HL-60/S4 treated with retinoic acid at 250 ng/mL for 4 days and 3 days (cell line): ENCODE data around the gene GLIPR2.

Experiments
- in situ Hi-C: fragments of 300-500 bp; cut with MboI; formaldehyde crosslinking; loops from 2 replicates; pipeline ENCODE4 v1.7.0; 2022; ENCODE audit warnings: low sequenced_read_pairs

The GLIPR2 gene

DNA sequence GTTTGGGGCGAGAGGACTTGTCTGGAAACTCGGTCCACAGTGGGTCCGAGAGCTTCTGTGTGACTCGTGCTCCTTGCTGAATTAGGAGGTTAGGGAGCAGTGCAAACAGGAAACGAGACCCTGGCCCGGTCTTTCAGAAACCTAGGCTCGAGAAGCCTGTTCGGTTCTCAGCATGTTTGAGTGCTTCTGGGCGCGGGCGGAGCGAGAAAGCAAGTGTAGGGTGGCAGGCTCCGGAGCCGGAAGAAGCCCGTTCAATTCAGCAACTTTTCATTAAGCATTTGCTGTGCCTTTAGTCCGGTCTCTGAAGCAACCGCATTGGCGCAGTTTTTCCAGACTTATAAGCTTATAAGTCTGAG is 54.7 kb downstream of the GLIPR2 start:
- in situ Hi-C loops: no loop called here

DNA sequence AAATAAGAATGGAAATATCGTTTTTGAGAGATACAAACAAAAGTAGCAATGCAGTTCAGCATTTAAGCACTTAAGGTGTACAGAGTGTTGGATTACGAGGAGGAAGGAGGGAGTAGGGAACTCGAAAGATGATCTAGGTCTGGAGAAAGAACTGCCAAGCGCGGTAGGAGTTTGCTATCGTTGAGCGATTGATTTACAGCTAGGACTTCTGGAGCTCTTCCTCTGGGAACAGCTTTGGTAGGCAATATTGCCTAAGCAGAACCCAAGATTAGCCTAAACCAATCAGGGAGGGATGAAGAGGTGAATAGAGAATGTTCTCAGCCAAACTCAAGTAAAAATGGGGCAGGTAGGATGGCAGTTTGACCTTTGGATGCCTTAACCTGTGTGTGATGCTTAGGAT is 55.2 kb downstream of the GLIPR2 start:
- in situ Hi-C loops: no loop called here

DNA sequence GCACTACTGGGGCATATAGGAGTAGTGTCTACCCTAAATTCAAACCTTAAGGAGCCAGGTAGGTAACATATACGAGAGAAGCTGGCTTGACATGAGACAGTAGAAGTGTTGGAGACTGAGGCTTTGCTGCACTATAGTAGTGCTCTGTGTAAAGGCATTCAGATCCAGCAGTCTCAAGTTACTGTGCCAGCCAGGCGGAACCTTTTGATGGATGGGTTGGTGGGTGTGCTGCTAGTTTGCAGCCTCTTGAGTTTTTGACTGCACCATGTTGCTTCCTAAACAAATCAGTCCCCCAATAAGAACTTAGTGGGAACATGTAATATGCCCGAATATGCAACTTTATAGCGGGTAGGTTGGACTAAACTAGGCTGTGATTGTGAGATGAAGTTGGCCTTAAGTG is 55.7 kb downstream of the GLIPR2 start:
- in situ Hi-C loops: no loop called here

DNA sequence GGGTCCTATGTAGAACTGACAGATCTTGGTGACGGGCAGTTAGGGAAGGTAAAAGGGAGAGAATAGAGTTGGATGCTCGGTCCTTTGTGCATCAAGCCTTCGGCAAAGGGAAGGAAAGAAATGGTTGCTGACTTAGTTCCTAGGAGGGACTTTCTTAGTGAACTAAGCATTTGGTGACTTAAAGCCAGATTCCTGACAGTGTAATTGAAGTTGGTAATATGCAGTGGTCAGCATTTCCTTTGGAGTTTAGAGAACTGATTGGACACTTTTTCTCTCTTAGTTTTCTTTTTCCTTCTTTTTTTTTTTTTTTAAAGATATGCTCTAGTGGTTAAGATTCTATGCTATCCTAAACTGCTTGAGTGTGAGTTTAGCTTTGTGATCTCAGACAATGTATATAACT is 56.5 kb downstream of the GLIPR2 start:
- in situ Hi-C loops: no loop called here

DNA sequence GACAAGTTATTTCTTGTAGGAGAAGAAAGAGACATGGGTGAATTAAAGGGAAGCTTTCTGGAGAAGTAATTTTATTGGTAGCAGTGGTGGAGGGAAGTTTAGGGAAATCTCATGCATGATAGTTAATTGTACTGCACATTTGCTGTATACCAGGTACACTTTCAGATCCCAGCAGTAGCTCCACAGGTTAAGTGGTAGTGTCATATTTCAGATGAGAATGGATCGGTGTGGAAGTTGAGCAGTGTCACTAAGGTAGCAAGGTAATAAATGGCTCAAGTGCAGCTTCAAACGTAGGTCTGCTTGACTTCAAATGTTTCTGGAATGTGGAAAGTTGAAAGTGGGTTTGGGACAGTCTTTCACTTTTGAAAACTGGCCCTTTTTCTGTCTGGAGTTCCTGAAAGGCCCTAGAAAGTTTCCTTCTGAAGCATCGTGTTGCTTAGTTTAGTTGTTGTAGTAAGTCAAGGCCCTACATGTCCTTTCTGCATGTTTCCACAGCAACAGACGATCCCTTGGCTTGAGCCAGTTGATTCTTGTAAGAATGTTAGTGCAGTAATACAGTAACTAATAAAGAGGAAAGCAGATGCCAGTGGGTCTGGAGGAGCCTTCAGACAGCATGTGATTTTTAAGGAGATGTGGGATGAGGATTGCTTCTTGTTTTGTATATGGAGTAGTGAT is 57.9 kb downstream of the GLIPR2 start:
- in situ Hi-C loops: no loop called here

DNA sequence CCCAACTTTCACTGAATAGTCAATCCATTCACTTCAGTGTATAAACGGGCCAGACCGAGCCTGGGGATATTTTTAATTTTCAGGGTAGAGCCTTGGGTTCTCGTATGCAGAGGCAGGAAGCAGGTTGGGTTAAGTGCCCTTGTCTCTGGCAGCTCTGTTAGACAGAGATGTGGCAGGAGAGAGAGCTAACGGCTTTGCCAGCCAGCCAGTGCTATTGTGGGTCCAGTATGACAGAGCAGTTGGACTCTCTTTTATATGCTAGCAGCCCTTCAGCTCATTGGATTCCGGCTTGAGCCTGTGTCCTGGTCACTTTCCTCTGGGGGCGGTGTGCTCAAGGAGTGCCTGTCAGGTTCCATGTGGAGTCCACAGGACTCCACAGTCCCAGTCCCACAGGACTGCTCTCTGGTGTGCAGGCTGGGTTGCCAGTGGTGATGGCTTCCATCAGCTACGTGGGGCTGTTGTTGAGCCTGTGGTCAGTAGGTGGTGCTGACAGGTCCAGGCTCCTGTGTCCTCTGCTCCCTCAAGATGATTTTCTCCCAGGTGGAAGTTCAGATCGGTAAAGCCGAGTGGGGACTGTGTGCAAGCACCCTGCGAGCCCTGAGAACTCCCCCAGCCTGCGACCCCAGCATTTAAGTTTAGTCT is 68.5 kb downstream of the GLIPR2 start:
- in situ Hi-C loops: no loop called here

DNA sequence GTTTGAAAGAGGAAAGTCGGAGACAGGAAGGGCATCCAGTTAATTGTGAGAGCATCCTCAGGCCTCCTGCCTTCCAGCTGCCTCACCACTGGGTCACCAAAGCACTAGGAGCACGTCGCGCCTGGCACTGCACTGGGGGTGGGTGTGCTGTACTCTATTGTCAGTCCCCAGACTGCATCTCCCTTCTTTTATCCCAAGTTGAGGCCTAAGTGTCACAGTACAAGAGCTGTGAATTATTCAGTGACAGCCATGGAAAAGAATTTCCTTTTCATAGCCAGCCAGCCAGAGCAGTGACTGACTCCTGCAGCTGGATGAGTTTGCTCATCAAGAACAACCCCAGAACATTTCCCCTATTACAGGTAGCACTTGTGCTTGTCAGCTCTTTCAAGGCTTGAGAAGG is 70.5 kb downstream of the GLIPR2 start:
- in situ Hi-C loops: no loop called here

DNA sequence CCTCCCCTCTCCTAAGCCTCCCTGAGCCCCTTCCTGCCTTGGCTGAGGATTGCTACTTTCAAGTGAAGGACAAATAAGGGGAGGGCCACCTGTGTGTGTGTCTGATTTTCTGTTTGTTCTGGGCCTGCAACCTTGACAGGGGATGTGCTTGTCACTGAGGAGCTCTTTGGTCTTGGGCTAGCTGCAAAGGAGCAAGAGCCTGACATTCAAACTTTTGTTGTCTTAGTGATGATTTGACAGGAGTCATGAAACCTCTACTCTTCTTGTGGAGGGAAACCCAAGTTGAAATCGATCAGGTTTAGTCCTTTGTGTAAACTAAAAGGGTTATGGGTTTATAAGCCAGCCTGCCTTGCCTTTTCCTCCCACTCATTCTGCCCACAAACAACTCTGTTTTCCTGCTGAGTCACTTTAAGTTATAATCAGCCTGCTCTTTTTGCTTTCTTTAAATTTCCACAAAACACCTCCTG is 71.0 kb downstream of the GLIPR2 start:
- in situ Hi-C loops: no loop called here

DNA sequence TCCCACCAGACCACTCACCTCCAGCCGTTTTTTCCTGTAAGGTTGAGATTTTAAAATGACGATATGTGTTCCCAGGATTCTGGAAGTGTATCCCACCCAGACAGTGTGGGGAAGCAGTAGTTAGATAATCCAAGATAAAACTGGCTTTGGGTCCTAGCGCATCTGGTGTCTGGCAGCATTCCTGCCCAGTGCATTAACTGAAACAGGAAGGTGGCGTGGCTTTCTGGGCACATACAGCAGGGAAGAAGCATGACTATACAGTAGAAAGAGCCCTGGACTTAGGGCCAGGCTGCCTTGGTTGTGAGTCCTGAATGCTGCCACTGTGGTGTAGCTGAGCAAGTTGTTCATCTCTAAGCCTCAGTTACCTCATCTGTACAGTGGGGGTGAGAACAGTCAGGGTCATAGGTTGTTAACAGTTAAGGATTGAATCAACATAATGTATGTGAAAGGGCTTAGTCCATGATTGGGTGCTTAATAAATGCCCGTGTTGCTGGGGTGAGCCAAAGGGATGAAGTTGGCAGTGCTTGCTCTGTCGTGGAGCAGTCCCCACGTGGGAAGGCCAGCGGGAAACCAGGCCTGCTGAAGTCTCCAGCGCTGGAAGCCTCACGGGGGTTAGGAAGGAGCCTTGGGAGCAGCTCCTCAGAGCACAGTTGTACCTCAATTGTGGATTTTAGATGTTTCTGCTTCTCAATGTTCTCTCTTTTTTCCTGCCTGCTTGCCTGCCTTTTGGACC is 72.2 kb downstream of the GLIPR2 start:
- in situ Hi-C loops: no loop called here

DNA sequence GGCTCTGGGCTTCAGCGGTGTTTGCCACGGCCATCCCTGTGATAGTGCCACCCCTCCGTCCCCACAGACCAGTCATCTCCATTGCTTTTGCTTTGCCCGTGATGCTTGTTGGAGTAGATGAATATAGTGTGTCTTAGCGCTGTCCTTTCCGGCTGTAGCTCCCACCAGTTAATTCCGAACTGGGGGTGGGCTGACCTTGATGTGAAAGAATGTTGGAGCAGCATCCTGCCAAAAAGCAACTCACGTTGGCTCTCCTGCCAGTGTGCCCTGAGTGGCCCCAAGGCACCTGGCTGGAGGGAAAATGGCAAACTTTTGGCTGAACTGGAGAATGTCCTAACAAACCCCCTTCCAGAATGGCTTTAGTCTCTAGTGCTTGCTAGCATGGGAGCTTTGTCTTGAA is 74.2 kb downstream of the GLIPR2 start:
- in situ Hi-C loops: loop anchor here (10.0 kb wide), 1 partner anchor 64 kb away; no protein-coding TSS in a partner anchor

DNA sequence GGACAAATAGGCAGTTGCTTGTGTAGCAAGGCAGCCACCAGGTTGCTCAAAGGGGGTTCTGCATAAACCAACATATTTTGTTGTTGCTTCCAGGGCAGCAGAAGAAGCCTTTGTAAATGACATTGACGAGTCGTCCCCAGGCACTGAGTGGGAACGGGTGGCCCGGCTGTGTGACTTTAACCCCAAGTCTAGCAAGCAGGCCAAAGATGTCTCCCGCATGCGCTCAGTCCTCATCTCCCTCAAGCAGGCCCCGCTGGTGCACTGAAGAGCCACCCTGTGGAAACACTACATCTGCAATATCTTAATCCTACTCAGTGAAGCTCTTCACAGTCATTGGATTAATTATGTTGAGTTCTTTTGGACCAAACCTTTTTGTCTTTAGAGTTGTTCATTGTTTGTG is 75.0 kb downstream of the GLIPR2 start:
- in situ Hi-C loops: loop anchor here (10.0 kb wide), 1 partner anchor 63 kb away; no protein-coding TSS in a partner anchor

DNA sequence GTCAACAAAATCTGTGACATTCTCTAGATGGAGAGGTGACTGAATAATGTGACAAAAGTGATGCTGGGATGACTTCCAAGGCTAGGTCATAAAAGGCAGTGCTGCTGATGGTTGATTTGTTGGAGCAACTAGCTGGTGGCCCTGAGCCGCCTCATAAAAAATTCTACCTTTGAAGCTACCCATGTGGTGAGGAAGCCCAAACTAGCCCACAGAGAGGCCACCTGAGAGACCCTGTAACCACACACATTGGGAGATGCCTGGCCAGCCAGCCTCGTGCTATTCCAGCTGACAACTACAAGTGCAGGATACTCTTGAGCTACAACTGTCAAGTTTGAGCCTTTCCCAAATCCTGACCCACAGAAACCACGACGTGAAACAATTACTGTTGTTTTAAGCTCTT is 76.9 kb downstream of the GLIPR2 start:
- in situ Hi-C loops: loop anchor here (10.0 kb wide), 1 partner anchor 61 kb away; no protein-coding TSS in a partner anchor
